Prostate gland (tissue), 2 donors: Measurements from ENCODE around the gene SLC25A44. TPM values are rescaled to one million over a fixed set of nuclear protein-coding genes. Genes with fewer than 3 reads are reported as not detected.

Experiments used
- DNase-seq: peaks from one replicate; pipeline ENCODE4 v3.0.0-alpha.2; 2019; ENCODE audit warnings: low spot score
- H3K27ac ChIP-seq, 2 donors: fragments of 200-600 bp; sonication (generic); 2 replicates each; pipeline ENCODE4 v1.5.1; 2017 to 2019
- H3K27me3 ChIP-seq: fragments of 200-600 bp; sonication (generic); replicated peaks from 2 replicates; pipeline ENCODE4 v1.5.1; 2019; ENCODE audit not compliant: insufficient read depth
- H3K36me3 ChIP-seq, 2 donors: fragments of 200-600 bp; sonication (generic); 1 replicate in 1 of 2; 2 replicates in 1 of 2; pipeline versions ENCODE4 v1.5.1 to v1.8.1; 2017 to 2019
- H3K4me1 ChIP-seq: fragments of 200-600 bp; sonication (generic); replicated peaks from 2 replicates; pipeline ENCODE4 v1.5.1; 2019
- H3K4me3 ChIP-seq, 2 donors: fragments of 200-600 bp; sonication (generic); 2 replicates each; pipeline ENCODE4 v1.5.1; 2017 to 2019
- H3K9me3 ChIP-seq: fragments of 200-600 bp; sonication (generic); 2 replicates; pipeline ENCODE4 v1.5.1; 2017
- CTCF ChIP-seq, 4 experiments: fragments of 200-600 bp in 2 of 4; fragments of 450-650 bp in 2 of 4; sonication (generic) in 2 of 4; IDR thresholded peaks; 1 replicate in 3 of 4; 2 replicates in 1 of 4; pipeline ENCODE4 v1.5.1; 2016 to 2019; ENCODE audit warnings: antibody characterized with exemption in 4 of 4, mild to moderate bottlenecking in 2 of 4, moderate library complexity in 2 of 4
- POLR2A ChIP-seq: fragments of 450-650 bp; IDR thresholded peaks from one replicate; pipeline ENCODE4 v1.6.1; 2016; ENCODE audit warnings: antibody characterized with exemption, mild to moderate bottlenecking
- POLR2AphosphoS5 ChIP-seq: sonication (generic); formaldehyde crosslinking; IDR thresholded peaks from one replicate; pipeline ENCODE4 v1.6.1; 2017; ENCODE audit warnings: antibody characterized with exemption
- WGBS: methylation state at CpG from one replicate; pipeline ENCODE4 v1.1.5; 2018; 5-methylcytosine and 5-hydroxymethylcytosine counted together
- intact Hi-C: fragments of 100-400 bp; cut with DNase I; formaldehyde crosslinking; loops from one replicate; pipeline ENCODE4 v1.14.2; 2022
- total RNA-seq, 2 donors: library from RNA; depleted of rRNA; stranded (reverse); fragments of >200 nt; gene quantifications; one replicate each; pipeline ENCODE4 v1.1.0, GENCODE V29; 2016

Gene SLC25A44
- total RNA-seq, 2 donors from 2014 or later, result 14.2 to 16.5 TPM

DNA sequence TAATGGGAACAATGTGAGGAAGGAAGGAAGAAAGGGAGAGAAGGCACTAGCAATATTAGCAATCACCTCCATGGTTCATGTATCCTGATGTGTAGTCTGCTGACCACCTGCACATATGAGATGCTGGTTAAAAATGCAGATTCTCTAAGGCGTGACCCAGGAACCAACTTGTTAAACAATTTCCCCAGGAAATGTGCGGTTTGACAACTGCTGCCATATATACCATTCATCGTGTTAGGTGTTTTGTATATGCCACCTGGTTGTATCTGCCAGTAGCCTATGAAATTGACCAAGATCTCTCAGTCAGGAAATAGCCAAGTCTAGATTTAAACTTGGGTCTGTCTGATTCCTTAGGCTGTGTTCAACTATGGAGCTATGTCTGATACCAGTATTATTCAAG, 36.4 kb upstream of the SLC25A44 start:
- H3K27ac ChIP-seq, result no peak overlapping the region
- DNase-seq, result no peak
- no peaks in the 10 kb centered on the region for H3K36me3 ChIP-seq
- no peaks in the 10 kb centered on the region for H3K9me3 ChIP-seq
- WGBS, result 90% methylated on average over 3 of the region's 3 CpGs
- H3K4me3 ChIP-seq, result no peak overlapping the region
- H3K27me3 ChIP-seq, result no peaks in the 10 kb centered on the region
- intact Hi-C loops, result no loop called here
- H3K4me1 ChIP-seq, result peaks cover 4% of the 10 kb centered on the region
- TF ChIP-seq CTCF (IDR thresholded peaks at IDR 0.05) (no peak), POLR2AphosphoS5 (no peak), POLR2A (no peak)

- Histone ChIP-seq H3K9me3 (no peaks in the 10 kb centered on the region), H3K4me1 (peaks cover under 1% of the 10 kb centered on the region), H3K36me3 (no peaks in the 10 kb centered on the region), H3K27me3 (no peaks in the 10 kb centered on the region), H3K27ac (no peak overlapping the region), H3K4me3 (no peak overlapping the region)
- TF ChIP-seq CTCF (IDR thresholded peaks at IDR 0.05) (no peak), POLR2AphosphoS5 (no peak), POLR2A (no peak)
- WGBS, result 68% methylated on average over 5 of the region's 5 CpGs
- DNase-seq, result no peak
- intact Hi-C loops, result no loop called here
Measured at GRCh38 chr1:156157966-156158365, 35.9 kb upstream of the SLC25A44 start.

DNA sequence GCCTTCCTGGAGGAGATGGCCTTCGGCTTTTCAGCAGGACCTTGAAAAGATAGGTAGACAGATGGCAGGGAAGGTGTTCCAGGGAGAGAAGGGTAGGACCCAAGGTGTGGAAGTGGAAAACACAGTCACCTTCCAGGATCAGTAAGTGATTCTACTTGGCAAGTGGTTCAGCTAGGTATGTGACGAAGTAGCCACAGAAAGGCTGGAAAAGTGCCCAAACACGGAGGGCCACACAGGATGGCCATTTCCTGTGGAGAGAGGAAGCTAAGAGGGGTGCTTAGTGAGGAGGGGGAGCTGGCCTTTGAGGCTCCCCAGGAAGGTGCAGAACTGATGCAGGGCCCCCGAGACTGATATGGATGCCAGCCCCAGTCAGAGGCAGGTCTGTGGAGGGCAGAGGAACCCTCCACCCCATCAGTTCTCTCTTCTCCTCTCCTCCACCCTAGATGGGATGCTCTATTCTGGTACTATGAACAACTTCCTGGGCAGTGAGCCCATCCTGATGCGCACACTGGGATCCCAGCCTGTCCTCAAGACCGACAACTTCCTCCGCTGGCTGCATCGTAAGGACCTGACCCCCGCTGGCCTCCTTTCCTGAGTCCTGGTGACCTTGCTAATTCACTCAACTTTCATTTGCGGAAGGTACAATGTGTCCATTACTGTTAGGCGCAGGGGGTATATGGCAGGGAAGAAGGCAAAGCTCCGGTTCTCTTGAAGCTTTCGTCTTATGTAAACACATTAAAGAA, 33.7 kb upstream of the SLC25A44 start:
- intact Hi-C loops, result no loop called here
- no peaks in the 10 kb centered on the region for H3K36me3 ChIP-seq
- WGBS, result 61% methylated on average over 13 of the region's 13 CpGs
- H3K27ac ChIP-seq, result peak overlapping the region; percentile 46 to 60
- no peaks in the 10 kb centered on the region for H3K27me3 ChIP-seq
- H3K9me3 ChIP-seq, result no peaks in the 10 kb centered on the region
- H3K4me1 ChIP-seq, result no peaks in the 10 kb centered on the region
- H3K4me3 ChIP-seq, result no peak overlapping the region
- DNase-seq, result no peak
- no peak for TF ChIP-seq POLR2AphosphoS5
- no peak for TF ChIP-seq CTCF (IDR thresholded peaks at IDR 0.05)
- TF ChIP-seq POLR2A, result no peak

DNA sequence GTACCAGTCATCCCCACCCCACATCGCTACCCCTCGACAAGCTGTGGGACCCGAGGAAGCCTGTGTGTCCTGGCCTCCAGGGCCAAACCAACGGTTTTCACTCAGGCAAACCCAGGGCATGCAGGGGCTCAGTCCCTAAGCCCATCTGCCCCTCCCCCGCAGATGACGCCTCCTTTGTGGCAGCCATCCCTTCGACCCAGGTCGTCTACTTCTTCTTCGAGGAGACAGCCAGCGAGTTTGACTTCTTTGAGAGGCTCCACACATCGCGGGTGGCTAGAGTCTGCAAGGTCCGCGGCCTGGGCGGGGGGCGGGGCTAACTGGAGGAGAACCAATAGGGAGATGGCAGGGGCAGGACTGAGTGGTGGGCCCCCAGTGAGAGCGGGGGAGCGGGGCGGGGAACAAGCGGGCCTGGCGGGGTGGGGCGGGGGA, 33.1 kb upstream of the SLC25A44 start:
- H3K4me1 ChIP-seq, result no peaks in the 10 kb centered on the region
- H3K27ac ChIP-seq, result peak overlapping the region; percentile 46 to 60
- TF ChIP-seq POLR2A, result no peak
- TF ChIP-seq CTCF (IDR thresholded peaks at IDR 0.05), result no peak
- no peak for TF ChIP-seq POLR2AphosphoS5
- 7% methylated on average over 10 of the region's 22 CpGs for WGBS
- peak overlapping the region; percentile 22 to 34 for H3K4me3 ChIP-seq
- no peaks in the 10 kb centered on the region for H3K36me3 ChIP-seq
- no peaks in the 10 kb centered on the region for H3K27me3 ChIP-seq
- H3K9me3 ChIP-seq, result no peaks in the 10 kb centered on the region
- intact Hi-C loops, result no loop called here
- DNase-seq, result peak; percentile 57

DNA sequence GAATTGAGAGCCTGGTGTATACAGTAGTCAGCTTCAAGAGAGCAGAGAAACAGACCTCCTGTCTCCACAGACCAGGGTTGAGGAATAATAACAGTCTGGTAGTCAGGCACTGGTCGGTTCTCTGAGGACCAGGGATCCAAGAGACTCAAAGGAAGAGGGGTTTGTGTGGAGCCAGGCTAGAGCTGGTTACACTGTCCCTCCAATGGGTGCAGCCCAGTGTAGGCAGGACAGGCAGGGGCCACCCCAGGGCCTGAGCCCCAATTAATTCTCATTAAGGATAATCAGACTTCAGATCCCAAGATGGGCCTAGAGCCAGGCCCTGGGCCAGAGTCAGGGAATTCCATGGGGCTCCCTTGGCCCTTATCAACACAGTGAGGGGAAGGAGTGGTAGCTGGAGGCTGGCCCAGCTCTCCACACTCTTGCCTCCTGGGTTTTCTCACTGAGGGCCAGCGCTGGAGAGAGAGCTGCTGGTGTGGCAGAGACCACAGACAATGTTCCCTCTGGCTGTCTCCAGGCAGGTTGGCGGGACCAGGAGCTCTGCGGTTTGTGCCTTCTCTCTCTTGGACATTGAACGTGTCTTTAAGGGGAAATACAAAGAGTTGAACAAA, 31.4 kb upstream of the SLC25A44 start:
- no peaks in the 10 kb centered on the region for H3K4me1 ChIP-seq
- H3K4me3 ChIP-seq, result no peak overlapping the region
- 83% methylated on average over 5 of the region's 5 CpGs for WGBS
- H3K27ac ChIP-seq, result no peak overlapping the region
- no peak for DNase-seq
- no peaks in the 10 kb centered on the region for H3K27me3 ChIP-seq
- TF ChIP-seq CTCF (IDR thresholded peaks at IDR 0.05) (no peak), POLR2AphosphoS5 (no peak), POLR2A (no peak)
- no peaks in the 10 kb centered on the region for H3K9me3 ChIP-seq
- intact Hi-C loops, result no loop called here
- no peaks in the 10 kb centered on the region for H3K36me3 ChIP-seq
